CD4-positive, alpha-beta T cell treated with Interleukin-17A for 1 hour (primary cell): ENCODE data around the gene SLC43A3.
"Not testable (repeated sequence)": the region's sequence is repeated elsewhere in the genome, so short reads cannot be mapped to it uniquely, and the experiment has no call there.

Source experiments
- DNase-seq: peaks from one replicate; pipeline ENCODE4 v3.0.0-alpha.2; 2020

The SLC43A3 gene

DNA sequence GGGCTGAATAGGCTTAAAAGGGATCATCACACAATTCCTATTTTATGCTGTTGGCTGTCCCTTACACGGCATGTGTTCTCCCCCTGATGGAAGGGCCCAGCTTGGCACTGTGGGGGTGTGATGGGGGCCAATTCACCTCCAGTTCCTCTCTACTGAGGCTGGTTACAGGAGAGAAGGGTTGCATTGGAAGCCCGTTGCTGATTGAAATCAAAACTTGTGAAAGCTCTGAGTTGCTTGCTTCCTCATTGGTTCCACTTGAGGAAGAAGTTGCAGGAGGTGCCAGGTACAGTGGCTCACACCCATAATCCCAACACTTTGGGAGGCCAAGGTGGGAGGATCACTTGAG is 23.1 kb downstream of the SLC43A3 start:
- no peak for DNase-seq

DNA sequence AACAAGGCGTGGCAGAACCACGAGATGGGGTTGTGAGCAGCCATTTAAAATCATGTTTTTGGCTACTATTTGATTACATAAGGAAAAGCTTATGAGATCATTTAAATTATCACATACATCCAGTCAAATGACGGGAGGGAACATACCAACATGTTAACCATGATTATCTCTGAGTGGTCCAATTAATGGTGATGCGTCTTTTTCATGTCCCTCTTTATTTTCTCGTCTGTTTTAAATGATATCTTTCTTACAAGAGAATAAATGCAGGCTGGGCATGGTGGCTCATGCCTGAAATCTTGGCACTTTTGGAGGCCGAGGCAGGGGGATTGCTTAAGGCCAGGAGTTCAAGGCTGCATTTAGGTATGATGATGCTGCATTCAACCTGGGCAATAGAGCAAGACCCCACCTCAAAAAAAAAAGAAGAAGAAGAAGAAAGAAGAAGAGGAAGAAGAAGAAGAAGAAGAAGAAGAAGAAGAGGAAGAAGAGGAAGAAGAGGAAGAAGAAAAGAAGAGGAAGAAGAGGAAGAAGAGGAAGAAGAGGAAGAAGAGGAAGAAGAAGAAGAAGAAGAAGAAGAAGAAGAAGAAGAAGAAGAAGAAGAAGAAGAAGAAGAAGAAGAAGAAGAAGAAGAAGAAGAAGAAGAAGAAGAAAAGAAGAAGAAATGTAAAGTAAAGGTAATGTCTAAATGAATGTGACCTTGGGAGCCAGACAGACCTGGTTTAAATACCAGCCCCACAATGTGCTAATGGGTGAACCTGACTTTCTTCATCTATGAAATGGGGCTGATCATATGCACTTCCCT is 23.7 kb downstream of the SLC43A3 start:
- DNase-seq: not testable (repeated sequence)

GRCh38 chr11:57402188-57403002 is 24.5 kb downstream of the SLC43A3 start:
- no peak for DNase-seq

- DNase-seq: no peak
These were observed 26.8 kb downstream of the SLC43A3 start for GRCh38 chr11:57399972-57400578.

GRCh38 chr11:57399221-57399620 is 27.7 kb downstream of the SLC43A3 start:
- no peak for DNase-seq

- DNase-seq: no peak
These were observed 29.4 kb downstream of the SLC43A3 start for GRCh38 chr11:57397394-57397990.

- DNase-seq: no peak
These were observed 30.2 kb downstream of the SLC43A3 start for GRCh38 chr11:57396744-57397143.

DNA sequence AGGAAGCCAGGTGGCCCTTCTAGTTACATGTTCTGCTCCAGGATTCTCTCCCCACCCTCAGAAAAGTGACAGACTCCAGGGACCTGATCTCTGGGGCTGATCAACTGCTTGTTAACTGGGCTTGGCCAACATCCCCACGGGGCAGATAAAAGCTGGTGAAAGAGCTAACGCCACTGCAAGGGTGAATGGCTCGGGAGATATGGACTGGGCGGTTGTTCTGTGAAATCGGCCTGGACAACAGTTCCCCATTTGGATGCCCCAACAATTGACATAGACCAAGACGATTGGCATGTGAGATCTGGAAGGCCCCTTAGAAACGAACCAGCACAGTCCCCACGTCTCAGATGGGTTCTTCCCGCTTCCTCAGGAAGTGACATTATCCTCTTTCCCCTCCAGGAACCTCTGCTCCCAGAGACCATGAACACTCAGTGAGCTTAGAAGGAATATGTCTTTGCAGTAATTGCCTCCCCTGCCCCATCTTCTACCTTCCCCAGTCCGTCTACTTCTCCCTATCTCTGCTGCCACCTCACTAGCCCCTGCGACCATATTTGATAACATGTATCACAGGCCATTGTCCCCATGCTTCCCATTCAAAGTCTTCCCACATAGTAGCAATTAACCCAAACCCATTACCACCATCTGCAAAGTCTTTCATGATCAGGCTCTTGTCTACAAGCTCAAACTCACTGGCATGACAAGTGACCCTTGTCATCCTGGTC is 30.9 kb downstream of the SLC43A3 start:
- no peak for DNase-seq

- no peak for DNase-seq
These were observed 32.5 kb downstream of the SLC43A3 start for GRCh38 chr11:57394203-57394965.

DNA sequence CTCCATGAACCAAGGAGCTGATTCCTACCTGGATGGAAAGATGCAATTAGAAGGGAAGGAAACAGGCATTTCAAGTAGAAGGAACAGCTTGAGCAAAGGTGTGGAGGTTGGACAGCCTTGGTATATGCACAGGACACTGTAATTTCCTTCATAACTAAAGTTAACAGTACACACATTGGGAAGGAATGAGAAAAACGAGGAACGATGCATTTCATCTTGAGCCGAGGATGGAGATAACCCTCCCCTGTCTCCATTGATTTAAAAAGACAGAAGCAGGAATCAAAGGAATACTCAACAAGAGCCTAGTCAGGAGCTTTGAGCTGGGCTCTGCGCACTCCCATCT is 34.2 kb downstream of the SLC43A3 start:
- no peak for DNase-seq

DNA sequence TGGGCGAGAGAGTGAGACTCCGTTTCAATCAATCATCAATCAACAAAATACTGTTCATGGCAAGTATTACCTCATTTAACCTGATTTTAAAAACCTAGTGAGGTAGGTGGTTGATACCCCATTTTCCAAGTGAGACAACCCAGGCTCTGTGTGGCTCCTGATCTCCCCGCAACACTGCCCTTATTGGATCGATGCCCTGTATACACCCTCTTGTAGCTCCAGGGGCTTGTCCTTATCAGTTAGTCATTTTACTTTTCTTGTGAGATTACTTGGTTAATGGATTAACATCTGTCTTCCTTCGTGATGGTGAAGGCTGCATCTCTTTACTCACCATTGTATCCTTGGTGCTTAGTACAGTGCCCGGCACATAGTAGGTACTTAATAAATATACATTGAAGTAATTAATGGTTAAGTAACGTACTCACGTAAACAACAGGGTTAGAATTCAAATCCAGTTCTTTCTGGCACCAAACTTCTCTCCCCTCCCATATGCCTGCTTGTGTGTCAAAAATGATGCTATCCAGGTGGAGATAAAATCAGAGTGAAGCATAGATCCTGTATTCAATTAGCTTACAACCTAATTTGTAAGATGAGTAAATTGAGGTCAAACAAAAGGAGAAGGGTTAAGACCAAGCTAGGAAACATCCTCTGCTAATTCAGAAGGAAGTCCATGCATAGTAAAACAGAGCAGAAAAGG is 34.7 kb downstream of the SLC43A3 start:
- no peak for DNase-seq

DNA sequence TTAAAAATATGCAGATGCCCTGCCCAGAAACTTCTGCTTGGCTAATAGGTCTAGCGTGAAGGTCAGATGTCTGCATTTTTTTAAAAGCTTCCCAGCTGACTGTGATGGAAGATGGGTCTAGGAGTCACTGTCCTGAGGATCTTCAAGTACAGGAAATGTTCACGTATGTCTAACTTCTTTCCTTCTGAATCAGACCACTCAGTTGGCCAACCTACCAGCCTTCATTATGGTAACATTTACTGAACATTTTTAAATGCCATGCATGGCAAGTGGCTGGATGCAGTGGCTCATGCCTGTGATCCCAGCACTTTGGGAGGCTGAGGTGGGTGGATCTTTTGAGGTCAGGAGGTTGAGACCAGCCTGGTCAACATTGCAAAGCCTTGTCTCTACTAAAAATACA is 35.4 kb downstream of the SLC43A3 start:
- DNase-seq: no peak

DNA sequence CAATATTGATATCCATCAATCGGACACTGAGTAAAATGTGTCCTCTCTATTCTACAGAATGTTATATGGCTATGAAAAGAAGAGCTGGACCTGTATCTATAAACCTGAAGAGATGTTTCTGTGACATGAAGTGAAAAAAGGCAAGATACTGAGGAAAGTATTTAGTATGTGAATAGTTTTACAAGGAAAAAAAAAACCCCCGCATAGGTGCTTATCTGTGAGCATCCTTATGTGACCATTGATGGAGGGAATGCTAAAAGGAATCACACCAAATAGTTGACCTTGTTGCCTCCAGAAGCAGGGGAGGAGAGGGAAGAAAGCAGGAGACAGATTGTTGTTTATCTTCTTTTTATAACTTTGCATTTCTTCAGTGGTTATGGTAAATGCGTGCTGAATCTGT is 35.8 kb downstream of the SLC43A3 start:
- DNase-seq: no peak

DNA sequence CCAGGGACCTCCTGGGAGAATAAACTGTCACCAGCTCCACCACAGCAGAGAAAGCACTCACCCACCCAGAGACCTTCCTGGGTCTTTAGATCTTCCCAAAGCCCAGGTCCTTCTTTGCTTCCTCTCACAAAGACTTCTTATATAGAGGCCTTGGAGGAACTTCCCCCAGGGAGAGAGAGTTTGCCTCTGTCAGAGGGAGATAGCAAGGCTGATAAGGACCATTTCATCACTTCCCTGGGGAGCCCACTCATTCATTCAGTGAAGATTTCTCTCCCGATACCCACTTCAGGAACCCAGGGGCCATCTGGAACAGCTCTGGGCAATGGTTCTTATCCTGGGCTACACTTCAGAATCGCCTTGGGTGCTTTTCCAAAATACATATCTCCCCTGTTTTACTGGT is 36.4 kb downstream of the SLC43A3 start, which contains the start of gene PRG2:
Gene PRG2 (minus strand): TSS at position 116 of the 400 bp plus-strand sequence. CDS start 706 bp downstream, outside the sequence.
- no peak for DNase-seq

GRCh38 chr11:57387289-57388030 is 39.5 kb downstream of the SLC43A3 start:
- no peak for DNase-seq

DNA sequence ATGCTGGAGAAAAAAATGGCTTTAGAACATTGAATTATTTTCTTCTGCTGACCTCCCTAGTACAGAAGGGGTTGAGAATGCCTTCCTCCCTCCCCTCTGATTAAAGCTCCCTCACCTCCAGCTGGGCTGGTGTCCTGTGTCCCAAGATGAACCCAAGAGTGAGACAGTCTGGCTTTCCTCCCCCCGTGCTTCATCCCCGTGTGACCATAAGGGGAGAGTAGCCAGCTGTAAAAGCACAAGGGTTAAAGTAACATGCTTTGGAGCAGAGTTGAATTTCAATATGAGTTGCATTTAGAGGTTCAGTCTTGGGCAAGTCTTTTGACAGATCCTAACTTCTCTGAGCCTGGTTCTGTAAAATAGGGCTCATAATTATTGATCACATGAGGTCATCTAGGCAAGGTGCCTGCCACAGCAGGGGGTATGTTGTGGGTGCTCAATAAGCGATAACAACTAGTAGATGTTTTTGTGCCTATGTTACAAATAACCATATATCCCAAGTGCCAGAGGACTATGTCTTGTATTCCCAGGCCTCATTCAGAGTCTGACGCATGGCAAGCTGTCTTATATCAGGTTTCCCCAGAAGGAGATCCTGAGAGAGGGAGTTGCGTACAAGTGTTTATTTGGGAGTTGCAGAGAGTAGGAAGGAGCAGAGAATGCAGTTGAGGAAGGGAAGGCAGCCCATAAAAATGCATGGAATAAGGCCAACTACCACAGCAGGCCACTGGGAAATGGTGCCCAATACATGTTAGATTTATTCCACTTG is 40.6 kb downstream of the SLC43A3 start:
- DNase-seq: no peak

GRCh38 chr11:57380975-57381374 is 45.9 kb downstream of the SLC43A3 start, which contains the start of gene PRG3:
Gene PRG3 (minus strand): TSS chr11:57381150. CDS start chr11:57380708, 442 bp downstream.
- DNase-seq: no peak

- no peak for DNase-seq
These were observed 47.2 kb downstream of the SLC43A3 start for GRCh38 chr11:57379732-57380131.

GRCh38 chr11:57378186-57378585 is 48.7 kb downstream of the SLC43A3 start:
- no peak for DNase-seq

- DNase-seq: no peak
These were observed 49.8 kb downstream of the SLC43A3 start for GRCh38 chr11:57377107-57377506.
